GM20431 (cell line): ENCODE measurements around the gene CDX4.
"Not testable (repeated sequence)": the region's sequence is repeated elsewhere in the genome, so short reads cannot be mapped to it uniquely, and the experiment has no call there.

Experiments
- in situ Hi-C: fragments of 300-500 bp; cut with MseI, MboI; formaldehyde crosslinking; loops from one replicate; pipeline ENCODE4 v1.15.0; 2020; ENCODE audit warnings: low sequenced_read_pairs; ENCODE audit not compliant: unreplicated experiment

Gene CDX4

GRCh38 chrX:73446831-73447230 lies at the start of gene CDX4:
Gene CDX4, plus strand, starts transcription at chrX:73447053. Its CDS starts 201 bp downstream, at chrX:73447254.
- in situ Hi-C loops = no loop called here

GRCh38 chrX:73398185-73398914 lies 48.5 kb upstream of the CDX4 start:
- in situ Hi-C loops = no loop called here

GRCh38 chrX:73400136-73400748 lies 46.6 kb upstream of the CDX4 start:
- in situ Hi-C loops = no loop called here

GRCh38 chrX:73401591-73402266 lies 45.1 kb upstream of the CDX4 start:
- in situ Hi-C loops = no loop called here

GRCh38 chrX:73412930-73413329 lies 33.9 kb upstream of the CDX4 start:
- in situ Hi-C loops = no loop called here

GRCh38 chrX:73447311-73447794 lies 500 bp downstream of the CDX4 start:
- in situ Hi-C loops = no loop called here

GRCh38 chrX:73448379-73448778 lies 1.5 kb downstream of the CDX4 start:
- in situ Hi-C loops = no loop called here

- in situ Hi-C loops = no loop called here
Measured at GRCh38 chrX:73455171-73455570, 8.3 kb downstream of the CDX4 start.

GRCh38 chrX:73457306-73457705 lies 10.5 kb downstream of the CDX4 start:
- in situ Hi-C loops = no loop called here

- in situ Hi-C loops = no loop called here
Measured at GRCh38 chrX:73468376-73468775, 21.5 kb downstream of the CDX4 start.

GRCh38 chrX:73478961-73479360 lies 32.1 kb downstream of the CDX4 start:
- in situ Hi-C loops = no loop called here

- in situ Hi-C loops = no loop called here
Measured at GRCh38 chrX:73481521-73481920, 34.7 kb downstream of the CDX4 start.

- in situ Hi-C loops = no loop called here
Measured at GRCh38 chrX:73490661-73491060, 43.8 kb downstream of the CDX4 start.

GRCh38 chrX:73492178-73492577 lies 45.3 kb downstream of the CDX4 start:
- in situ Hi-C loops = not testable (repeated sequence)
